ENCODE data around the gene EEIG1.

Gene EEIG1

GRCh38 chr9:128001151-128001778, 20.5 kb upstream of the EEIG1 start:
- DNase-seq (ENCODE audit: low spot score): no peak

- DNase-seq (ENCODE audit: low spot score): no peak
Observed at GRCh38 chr9:127999461-127999860, 18.7 kb upstream of the EEIG1 start.

- DNase-seq (ENCODE audit: low spot score): no peak
Observed at GRCh38 chr9:127993721-127994120, 12.9 kb upstream of the EEIG1 start.

- DNase-seq (ENCODE audit: low spot score): no peak
Observed at GRCh38 chr9:127991757-127992274, 11.0 kb upstream of the EEIG1 start.

GRCh38 chr9:127991017-127991756, 10.4 kb upstream of the EEIG1 start:
- DNase-seq (ENCODE audit: low spot score): no peak

GRCh38 chr9:127990554-127990953, 9.8 kb upstream of the EEIG1 start:
- DNase-seq (ENCODE audit: low spot score): no peak

GRCh38 chr9:127989094-127989493, 8.3 kb upstream of the EEIG1 start:
- no peak for DNase-seq (ENCODE audit: low spot score)

GRCh38 chr9:127987103-127987614, 6.4 kb upstream of the EEIG1 start:
- no peak for DNase-seq (ENCODE audit: low spot score)

- no peak for DNase-seq (ENCODE audit: low spot score)
Observed at GRCh38 chr9:127985011-127985410, 4.2 kb upstream of the EEIG1 start.

- no peak for DNase-seq (ENCODE audit: low spot score)
Observed at GRCh38 chr9:127983847-127984289, 3.1 kb upstream of the EEIG1 start.

- DNase-seq (ENCODE audit: low spot score): no peak
Observed at GRCh38 chr9:127982912-127983311, 2.1 kb upstream of the EEIG1 start.

- DNase-seq (ENCODE audit: low spot score): no peak
Observed at GRCh38 chr9:127981559-127982121, 851 bp upstream of the EEIG1 start.

- DNase-seq (ENCODE audit: low spot score): no peak
Observed at GRCh38 chr9:127980060-127980705, 606 bp downstream of the EEIG1 start.

GRCh38 chr9:127979333-127980059, 1.3 kb downstream of the EEIG1 start:
- DNase-seq (ENCODE audit: low spot score): no peak

GRCh38 chr9:127979015-127979332, 1.8 kb downstream of the EEIG1 start:
- no peak for DNase-seq (ENCODE audit: low spot score)

- no peak for DNase-seq (ENCODE audit: low spot score)
Observed at GRCh38 chr9:127977884-127978647, 2.7 kb downstream of the EEIG1 start.

GRCh38 chr9:127977009-127977883, 3.5 kb downstream of the EEIG1 start:
- DNase-seq (ENCODE audit: low spot score): no peak

- DNase-seq (ENCODE audit: low spot score): no peak
Observed at GRCh38 chr9:127976498-127976897, 4.3 kb downstream of the EEIG1 start.
